RWPE2 (cell line): Measurements from ENCODE around the gene VASN.

Source experiments
- ATAC-seq: fragments of 200-7000 bp; cut with Tn5 transposase; 3 replicates; pipeline ENCODE4 v1.9.1; 2021; ENCODE audit warnings: low read depth
- DNase-seq: peaks from one replicate; pipeline ENCODE4 v3.0.0-alpha.2; 2020; ENCODE audit warnings: low spot score
- H3K27ac ChIP-seq: fragments of 450-650 bp; 2 replicates; pipeline ENCODE4 v1.5.1; 2017; ENCODE audit warnings: mild to moderate bottlenecking; ENCODE audit not compliant: poor library complexity, severe bottlenecking
- H3K27me3 ChIP-seq: fragments of 250-450 bp; sonication (Bioruptor Pico); 2 replicates; pipeline ENCODE4 v1.5.1; 2021; ENCODE audit warnings: mild to moderate bottlenecking, moderate library complexity; ENCODE audit not compliant: insufficient read depth, poor library complexity, severe bottlenecking
- H3K36me3 ChIP-seq: fragments of 250-450 bp; sonication (Bioruptor Pico); 2 replicates; pipeline ENCODE4 v1.5.1; 2020; ENCODE audit warnings: low read depth, mild to moderate bottlenecking, moderate library complexity
- H3K4me1 ChIP-seq: fragments of 250-450 bp; sonication (Bioruptor Pico); 2 replicates; pipeline ENCODE4 v1.5.1; 2021; ENCODE audit warnings: mild to moderate bottlenecking, moderate library complexity; ENCODE audit not compliant: insufficient read depth, poor library complexity, severe bottlenecking
- H3K4me3 ChIP-seq: fragments of 250-450 bp; sonication (Bioruptor Pico); 2 replicates; pipeline ENCODE4 v1.5.1; 2021; ENCODE audit warnings: mild to moderate bottlenecking, moderate library complexity; ENCODE audit not compliant: severe bottlenecking
- H3K9me3 ChIP-seq: fragments of 250-450 bp; sonication (Bioruptor Pico); 2 replicates; pipeline ENCODE4 v1.5.1; 2021; ENCODE audit warnings: mild to moderate bottlenecking, moderate library complexity; ENCODE audit not compliant: severe bottlenecking
- TF ChIP-seq, protein P1 (sequence below): fragments of 450-650 bp; IDR thresholded peaks from one replicate; pipeline ENCODE4 v1.5.1; 2017; ENCODE audit warnings: mild to moderate bottlenecking, moderate library complexity; ENCODE audit not compliant: poor library complexity, severe bottlenecking

The VASN gene

DNA sequence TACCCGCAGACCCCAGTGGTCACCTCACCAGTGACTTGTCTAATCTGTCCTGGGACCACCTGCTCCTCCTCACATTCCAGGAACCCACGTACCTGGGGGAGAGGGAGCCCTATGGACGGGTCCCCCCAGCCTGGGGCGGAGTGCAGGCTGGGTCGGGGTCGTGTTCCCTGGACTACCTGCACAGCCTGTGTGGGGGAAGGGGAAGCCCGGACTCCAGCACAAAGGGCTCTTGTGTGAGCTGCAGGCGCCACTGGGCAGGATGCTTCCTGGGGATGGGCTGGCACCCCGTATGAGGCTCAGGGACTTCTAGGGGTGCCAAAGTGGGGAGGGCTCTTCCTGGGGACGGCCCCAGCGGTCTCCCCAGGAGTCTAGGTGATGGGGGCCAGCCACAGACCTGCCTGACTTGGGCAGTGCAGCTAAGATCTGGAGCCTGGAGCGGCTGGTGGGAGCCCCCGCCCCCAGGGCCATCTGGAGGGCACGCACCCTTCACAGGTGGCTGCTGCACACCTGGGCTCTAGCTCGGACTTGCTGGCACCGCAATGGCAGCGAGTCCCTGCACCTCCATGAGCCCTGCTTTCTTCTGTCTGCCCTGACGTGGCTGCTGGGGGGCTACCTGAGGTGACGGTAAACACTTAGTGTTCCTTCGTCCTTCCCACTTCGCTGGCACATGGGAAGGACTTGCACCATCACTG lies 7.5 kb downstream of the VASN start:
- no peak overlapping the region for H3K27ac ChIP-seq
- ATAC-seq (no peak), DNase-seq (no peak)
- H3K4me1 ChIP-seq, result peaks cover 36% of the 10 kb centered on the region
- H3K36me3 ChIP-seq, result peaks cover 11% of the 10 kb centered on the region
- H3K4me3 ChIP-seq, result no peak overlapping the region
- TF ChIP-seq, protein P1, sequence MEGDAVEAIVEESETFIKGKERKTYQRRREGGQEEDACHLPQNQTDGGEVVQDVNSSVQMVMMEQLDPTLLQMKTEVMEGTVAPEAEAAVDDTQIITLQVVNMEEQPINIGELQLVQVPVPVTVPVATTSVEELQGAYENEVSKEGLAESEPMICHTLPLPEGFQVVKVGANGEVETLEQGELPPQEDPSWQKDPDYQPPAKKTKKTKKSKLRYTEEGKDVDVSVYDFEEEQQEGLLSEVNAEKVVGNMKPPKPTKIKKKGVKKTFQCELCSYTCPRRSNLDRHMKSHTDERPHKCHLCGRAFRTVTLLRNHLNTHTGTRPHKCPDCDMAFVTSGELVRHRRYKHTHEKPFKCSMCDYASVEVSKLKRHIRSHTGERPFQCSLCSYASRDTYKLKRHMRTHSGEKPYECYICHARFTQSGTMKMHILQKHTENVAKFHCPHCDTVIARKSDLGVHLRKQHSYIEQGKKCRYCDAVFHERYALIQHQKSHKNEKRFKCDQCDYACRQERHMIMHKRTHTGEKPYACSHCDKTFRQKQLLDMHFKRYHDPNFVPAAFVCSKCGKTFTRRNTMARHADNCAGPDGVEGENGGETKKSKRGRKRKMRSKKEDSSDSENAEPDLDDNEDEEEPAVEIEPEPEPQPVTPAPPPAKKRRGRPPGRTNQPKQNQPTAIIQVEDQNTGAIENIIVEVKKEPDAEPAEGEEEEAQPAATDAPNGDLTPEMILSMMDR, result no peak
- no peaks in the 10 kb centered on the region for H3K27me3 ChIP-seq
- no peaks in the 10 kb centered on the region for H3K9me3 ChIP-seq

DNA sequence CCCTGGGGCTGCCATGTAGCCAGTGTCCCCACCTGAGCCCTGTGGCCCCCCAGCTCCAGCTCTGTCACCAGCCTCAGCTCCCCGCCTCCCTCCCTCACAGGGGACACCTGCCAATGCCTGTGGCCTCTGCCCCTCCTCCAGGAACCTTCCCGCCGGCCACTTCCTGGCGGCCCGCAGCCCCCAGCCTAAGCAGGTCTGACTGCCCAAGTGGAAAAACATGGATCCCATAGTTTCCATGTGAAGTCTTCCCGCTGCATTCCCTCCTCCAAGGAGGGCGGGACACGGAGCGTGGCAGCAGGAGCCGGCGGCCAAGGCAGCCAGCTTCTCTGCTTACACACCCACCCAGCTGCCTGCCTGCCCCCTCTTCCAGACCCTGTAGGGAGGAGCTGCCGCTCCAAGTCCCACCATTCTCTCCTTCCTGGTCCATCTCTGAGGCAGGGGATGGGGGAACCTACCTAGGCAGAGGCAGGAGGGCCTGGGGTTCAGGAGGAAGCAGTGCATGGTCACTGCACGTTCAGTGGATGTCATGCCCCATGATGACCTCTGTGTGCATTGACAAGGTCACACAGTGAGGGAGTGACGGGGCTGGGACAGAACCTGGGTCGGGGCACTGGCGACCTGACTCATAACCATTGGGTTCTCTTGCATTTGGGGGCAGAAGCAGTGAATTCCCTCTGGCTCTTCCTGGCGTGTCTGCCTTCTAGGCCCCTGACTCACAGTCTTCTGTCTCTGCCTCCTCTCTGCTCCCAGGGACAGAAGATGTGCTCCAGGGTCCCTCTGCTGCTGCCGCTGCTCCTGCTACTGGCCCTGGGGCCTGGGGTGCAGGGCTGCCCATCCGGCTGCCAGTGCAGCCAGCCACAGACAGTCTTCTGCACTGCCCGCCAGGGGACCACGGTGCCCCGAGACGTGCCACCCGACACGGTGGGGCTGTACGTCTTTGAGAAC lies 8.7 kb downstream of the VASN start:
- Histone ChIP-seq H3K27me3 (no peaks in the 10 kb centered on the region), H3K4me1 (peaks cover 24% of the 10 kb centered on the region), H3K36me3 (peaks cover 11% of the 10 kb centered on the region), H3K27ac (no peak overlapping the region), H3K4me3 (no peak overlapping the region), H3K9me3 (no peaks in the 10 kb centered on the region)
- ATAC-seq (no peak), DNase-seq (no peak)
- TF ChIP-seq, protein P1, result no peak

DNA sequence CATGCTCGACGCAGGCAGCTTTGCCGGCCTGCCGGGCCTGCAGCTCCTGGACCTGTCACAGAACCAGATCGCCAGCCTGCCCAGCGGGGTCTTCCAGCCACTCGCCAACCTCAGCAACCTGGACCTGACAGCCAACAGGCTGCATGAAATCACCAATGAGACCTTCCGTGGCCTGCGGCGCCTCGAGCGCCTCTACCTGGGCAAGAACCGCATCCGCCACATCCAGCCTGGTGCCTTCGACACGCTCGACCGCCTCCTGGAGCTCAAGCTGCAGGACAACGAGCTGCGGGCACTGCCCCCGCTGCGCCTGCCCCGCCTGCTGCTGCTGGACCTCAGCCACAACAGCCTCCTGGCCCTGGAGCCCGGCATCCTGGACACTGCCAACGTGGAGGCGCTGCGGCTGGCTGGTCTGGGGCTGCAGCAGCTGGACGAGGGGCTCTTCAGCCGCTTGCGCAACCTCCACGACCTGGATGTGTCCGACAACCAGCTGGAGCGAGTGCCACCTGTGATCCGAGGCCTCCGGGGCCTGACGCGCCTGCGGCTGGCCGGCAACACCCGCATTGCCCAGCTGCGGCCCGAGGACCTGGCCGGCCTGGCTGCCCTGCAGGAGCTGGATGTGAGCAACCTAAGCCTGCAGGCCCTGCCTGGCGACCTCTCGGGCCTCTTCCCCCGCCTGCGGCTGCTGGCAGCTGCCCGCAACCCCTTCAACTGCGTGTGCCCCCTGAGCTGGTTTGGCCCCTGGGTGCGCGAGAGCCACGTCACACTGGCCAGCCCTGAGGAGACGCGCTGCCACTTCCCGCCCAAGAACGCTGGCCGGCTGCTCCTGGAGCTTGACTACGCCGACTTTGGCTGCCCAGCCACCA lies 9.7 kb downstream of the VASN start:
- DNase-seq (no peak), ATAC-seq (no peak)
- Histone ChIP-seq H3K9me3 (no peaks in the 10 kb centered on the region), H3K4me3 (no peak overlapping the region), H3K36me3 (peaks cover 11% of the 10 kb centered on the region), H3K27me3 (no peaks in the 10 kb centered on the region), H3K27ac (no peak overlapping the region), H3K4me1 (peaks cover 15% of the 10 kb centered on the region)
- TF ChIP-seq, protein P1, result no peak

DNA sequence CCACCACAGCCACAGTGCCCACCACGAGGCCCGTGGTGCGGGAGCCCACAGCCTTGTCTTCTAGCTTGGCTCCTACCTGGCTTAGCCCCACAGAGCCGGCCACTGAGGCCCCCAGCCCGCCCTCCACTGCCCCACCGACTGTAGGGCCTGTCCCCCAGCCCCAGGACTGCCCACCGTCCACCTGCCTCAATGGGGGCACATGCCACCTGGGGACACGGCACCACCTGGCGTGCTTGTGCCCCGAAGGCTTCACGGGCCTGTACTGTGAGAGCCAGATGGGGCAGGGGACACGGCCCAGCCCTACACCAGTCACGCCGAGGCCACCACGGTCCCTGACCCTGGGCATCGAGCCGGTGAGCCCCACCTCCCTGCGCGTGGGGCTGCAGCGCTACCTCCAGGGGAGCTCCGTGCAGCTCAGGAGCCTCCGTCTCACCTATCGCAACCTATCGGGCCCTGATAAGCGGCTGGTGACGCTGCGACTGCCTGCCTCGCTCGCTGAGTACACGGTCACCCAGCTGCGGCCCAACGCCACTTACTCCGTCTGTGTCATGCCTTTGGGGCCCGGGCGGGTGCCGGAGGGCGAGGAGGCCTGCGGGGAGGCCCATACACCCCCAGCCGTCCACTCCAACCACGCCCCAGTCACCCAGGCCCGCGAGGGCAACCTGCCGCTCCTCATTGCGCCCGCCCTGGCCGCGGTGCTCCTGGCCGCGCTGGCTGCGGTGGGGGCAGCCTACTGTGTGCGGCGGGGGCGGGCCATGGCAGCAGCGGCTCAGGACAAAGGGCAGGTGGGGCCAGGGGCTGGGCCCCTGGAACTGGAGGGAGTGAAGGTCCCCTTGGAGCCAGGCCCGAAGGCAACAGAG lies 10.5 kb downstream of the VASN start:
- H3K27me3 ChIP-seq, result no peaks in the 10 kb centered on the region
- no peaks in the 10 kb centered on the region for H3K9me3 ChIP-seq
- peaks cover 7% of the 10 kb centered on the region for H3K4me1 ChIP-seq
- no peak overlapping the region for H3K4me3 ChIP-seq
- TF ChIP-seq, protein P1, result no peak
- no peak overlapping the region for H3K27ac ChIP-seq
- H3K36me3 ChIP-seq, result peaks cover 11% of the 10 kb centered on the region
- ATAC-seq (no peak), DNase-seq (no peak)
